WTC11 (cell line): ENCODE data around the gene IRF8. TPM values are rescaled to one million over a fixed set of nuclear protein-coding genes. Genes with fewer than 3 reads are reported as not detected.

Experiments
- ATAC-seq: fragments of 200-7000 bp; cut with Tn5 transposase; 2 replicates; pipeline ENCODE4 v1.10.0; 2021; ENCODE audit warnings: mild to moderate bottlenecking, moderate library complexity
- CTCF ChIA-PET: fragments of 300-600 bp; sonication (Branson Sonifier 250); formaldehyde crosslinking; loops from one replicate; lab custom pipeline; 2021; ENCODE audit warnings: antibody characterized with exemption; lab: Charles Lee
- POLR2A ChIA-PET: fragments of 350-600 bp; sonication (Branson Sonifier 250); formaldehyde crosslinking; loops from one replicate; lab custom pipeline; 2021; ENCODE audit warnings: antibody characterized with exemption; lab: Charles Lee
- DNase-seq: peaks from one replicate; pipeline ENCODE4 v3.0.0; 2021; ENCODE audit warnings: low spot score
- H3K27ac Mint-ChIP-seq: 2 replicates; pipeline ENCODE4 v1.8.0; 2021; ENCODE audit warnings: mixed read lengths
- H3K27me3 Mint-ChIP-seq: 2 replicates; pipeline ENCODE4 v1.8.0; 2021; ENCODE audit warnings: low read depth, mild to moderate bottlenecking, moderate library complexity, mixed read lengths
- H3K36me3 Mint-ChIP-seq: 2 replicates; pipeline ENCODE4 v1.8.0; 2021; ENCODE audit warnings: mixed read lengths
- H3K4me1 Mint-ChIP-seq: 2 replicates; pipeline ENCODE4 v1.8.0; 2022; ENCODE audit warnings: mixed read lengths
- H3K4me3 Mint-ChIP-seq: 2 replicates; pipeline ENCODE4 v1.8.0; 2021; ENCODE audit warnings: mild to moderate bottlenecking, moderate library complexity, mixed read lengths
- H3K9me3 Mint-ChIP-seq: 2 replicates; pipeline ENCODE4 v1.8.0; 2021; ENCODE audit warnings: mixed read lengths
- FOXJ3 ChIP-seq: sonication (generic); formaldehyde crosslinking; IDR thresholded peaks from 2 replicates; pipeline ENCODE4 v1.9.0; 2021; ENCODE audit warnings: missing genetic modification reagents, mild to moderate bottlenecking, borderline replicate concordance
- GABPB1 ChIP-seq: sonication (generic); formaldehyde crosslinking; IDR thresholded peaks from 2 replicates; pipeline ENCODE4 v1.8.1; 2023; ENCODE audit warnings: mild to moderate bottlenecking, missing genetic modification reagents
- MXD4 ChIP-seq: fragments of 250-450 bp; sonication (Bioruptor Pico); IDR thresholded peaks from 2 replicates; pipeline ENCODE4 v1.8.0; 2021; ENCODE audit warnings: mild to moderate bottlenecking, moderate library complexity, borderline replicate concordance
- PRRX2 ChIP-seq: fragments of 250-450 bp; sonication (Bioruptor Pico); IDR thresholded peaks from 2 replicates; pipeline ENCODE4 v1.8.0; 2021; ENCODE audit warnings: mild to moderate bottlenecking
- USF2 ChIP-seq: sonication (generic); formaldehyde crosslinking; IDR thresholded peaks from 2 replicates; pipeline ENCODE4 v1.8.1; 2023; ENCODE audit warnings: mild to moderate bottlenecking, missing genetic modification reagents, moderate library complexity
- ZBTB21 ChIP-seq: sonication (generic); formaldehyde crosslinking; IDR thresholded peaks from 2 replicates; pipeline ENCODE4 v1.8.1; 2023; ENCODE audit warnings: mild to moderate bottlenecking, missing genetic modification reagents, borderline replicate concordance
- ZBTB43 ChIP-seq: sonication (generic); formaldehyde crosslinking; IDR thresholded peaks from 2 replicates; pipeline ENCODE4 v1.8.1; 2023; ENCODE audit warnings: mild to moderate bottlenecking, missing genetic modification reagents
- ZNF281 ChIP-seq: sonication (generic); formaldehyde crosslinking; IDR thresholded peaks from 2 replicates; pipeline ENCODE4 v1.8.0; 2023; ENCODE audit warnings: mild to moderate bottlenecking, missing genetic modification reagents
- ZNF396 ChIP-seq: fragments of 250-450 bp; sonication (Bioruptor Pico); IDR thresholded peaks from 2 replicates; pipeline ENCODE4 v1.8.0; 2021; ENCODE audit warnings: mild to moderate bottlenecking, moderate library complexity, borderline replicate concordance
- ZNF416 ChIP-seq: fragments of 250-450 bp; sonication (Bioruptor Pico); IDR thresholded peaks from 2 replicates; pipeline ENCODE4 v1.9.0; 2021; ENCODE audit warnings: mild to moderate bottlenecking, inconsistent platforms
- ZNF423 ChIP-seq: fragments of 250-450 bp; sonication (Bioruptor Pico); IDR thresholded peaks from 2 replicates; pipeline ENCODE4 v2.1.2; 2022; ENCODE audit warnings: mild to moderate bottlenecking, moderate library complexity
- ZNF512 ChIP-seq: sonication (generic); formaldehyde crosslinking; IDR thresholded peaks from 2 replicates; pipeline ENCODE4 v1.8.1; 2022; ENCODE audit warnings: missing genetic modification reagents, borderline replicate concordance
- total RNA-seq: library from RNA; stranded (reverse); gene quantifications from 3 replicates; pipeline ENCODE4 v1.2.3, GENCODE V29; 2021

The IRF8 gene
- total RNA-seq, 1 experiment from 2014 or later: 1.1 TPM

GRCh38 chr16:85958731-85959130, 59.8 kb downstream of the IRF8 start (continued):
- TF ChIP-seq ZNF281 (CRISPR knock-in tag) (no peak), ZNF416 (CRISPR knock-in tag) (no peak), FOXJ3 (no peak), ZNF423 (CRISPR knock-in tag) (no peak), GABPB1 (CRISPR knock-in tag) (no peak), PRRX2 (no peak), ZBTB43 (CRISPR knock-in tag) (no peak), ZNF396 (CRISPR knock-in tag) (no peak), USF2 (CRISPR knock-in tag) (no peak)

- ChIA-PET POLR2A (no interaction called here), CTCF (interaction anchor here (0.9 to 1.1 kb wide), 2 partner anchors 138 to 140 kb away, joined by 3 read pairs; no protein-coding TSS in a partner anchor)
- Mint-ChIP-seq H3K36me3 (no peaks in the 10 kb centered on the region), H3K4me3 (no peak overlapping the region), H3K27me3 (no peaks in the 10 kb centered on the region; the same call in 1 of the 2 replicates), H3K9me3 (peaks cover 3% of the 10 kb centered on the region; the same call in 1 of the 2 replicates), H3K27ac (no peak overlapping the region), H3K4me1 (no peaks in the 10 kb centered on the region)
- ATAC-seq (no peak), DNase-seq (no peak)
- TF ChIP-seq MXD4 (CRISPR knock-in tag) (no peak), ZNF416 (CRISPR knock-in tag) (no peak), ZBTB21 (no peak)
Measured at GRCh38 chr16:85959686-85960085, 60.7 kb downstream of the IRF8 start.

- no peaks in the 10 kb centered on the region; the same call in 1 of the 2 replicates for H3K27me3 Mint-ChIP-seq
- no peak overlapping the region for H3K4me3 Mint-ChIP-seq
- peaks cover 3% of the 10 kb centered on the region; the same call in 1 of the 2 replicates for H3K9me3 Mint-ChIP-seq
- H3K36me3 Mint-ChIP-seq: no peaks in the 10 kb centered on the region
- POLR2A ChIA-PET: no interaction called here
- CTCF ChIA-PET: interaction anchor here (0.9 to 1.2 kb wide), 3 partner anchors 139 to 141 kb away, joined by 3 read pairs; no protein-coding TSS in a partner anchor
- no peak for DNase-seq
- peaks cover 4% of the 10 kb centered on the region; the same call in 1 of the 2 replicates for H3K4me1 Mint-ChIP-seq
- TF ChIP-seq MXD4 (CRISPR knock-in tag) (no peak), ZBTB21 (no peak), ZNF512 (CRISPR knock-in tag) (no peak)
- no peak for ATAC-seq
- no peak overlapping the region for H3K27ac Mint-ChIP-seq
Measured at GRCh38 chr16:85960486-85961046, 61.6 kb downstream of the IRF8 start.
